T-cell (primary cell): ENCODE data around the gene CYP27C1. TPM values are rescaled to one million over a fixed set of nuclear protein-coding genes. Genes with fewer than 3 reads are reported as not detected.
"Not testable (repeated sequence)": the region's sequence is repeated elsewhere in the genome, so short reads cannot be mapped to it uniquely, and the experiment has no call there.

Source experiments
- ATAC-seq, 4 experiments: fragments of 200-7000 bp in 3 of 4; fragments of 150-1000 bp in 1 of 4; cut with Tn5 transposase; replicated peaks in 1 of 4; 1 replicate in 3 of 4; 2 replicates in 1 of 4; pipeline ENCODE4 v1.10.0; 2021; ENCODE audit warnings: moderate library complexity in 3 of 4, mild to moderate bottlenecking in 2 of 4, moderate number of reproducible peaks in 1 of 4
- CTCF ChIA-PET, 2 donors: fragments of 300-600 bp; sonication (Branson Sonifier 250); formaldehyde crosslinking; loops; one replicate each; lab custom pipeline; 2022; ENCODE audit warnings: antibody characterized with exemption in 2 of 2; lab: Charles Lee
- POLR2A ChIA-PET, 2 donors: fragments of 300-600 bp; sonication (Branson Sonifier 250); formaldehyde crosslinking; loops; one replicate each; lab custom pipeline; 2022; ENCODE audit warnings: antibody characterized with exemption in 2 of 2; lab: Charles Lee
- DNase-seq, 35 experiments: peaks; one replicate each; pipeline versions ENCODE4 v3.0.0 to v3.0.0-alpha.2; 2013 to 2023
- H3K27ac ChIP-seq: one replicate; pipeline ENCODE4 v1.5.1; 2013; ENCODE audit warnings: low read length
- H3K27me3 ChIP-seq, 2 experiments: replicated peaks in 1 of 2; 1 replicate in 1 of 2; 2 replicates in 1 of 2; pipeline versions ENCODE4 v1.6.1 to v1.7.0; 2013; ENCODE audit warnings: low read length in 1 of 2, mixed read lengths in 1 of 2; ENCODE audit not compliant: control insufficient read depth in 2 of 2, insufficient read depth in 2 of 2; ENCODE audit errors: extremely low read depth in 1 of 2
- H3K36me3 ChIP-seq, 2 donors: 1 replicate in 1 of 2; 2 replicates in 1 of 2; pipeline versions ENCODE4 v1.6.1 to v1.7.0; 2013; ENCODE audit warnings: low read length in 1 of 2; ENCODE audit not compliant: control insufficient read depth in 2 of 2, insufficient read depth in 1 of 2; ENCODE audit errors: extremely low read depth in 1 of 2
- H3K4me1 ChIP-seq, 2 experiments: 1 replicate in 1 of 2; 2 replicates in 1 of 2; pipeline versions ENCODE4 v1.6.1 to v1.7.0; 2013; ENCODE audit warnings: low read length in 2 of 2, mixed read lengths in 1 of 2; ENCODE audit not compliant: insufficient read depth in 2 of 2, control insufficient read depth in 1 of 2; ENCODE audit errors: extremely low read depth in 1 of 2
- H3K4me3 ChIP-seq, 2 donors: 1 replicate in 1 of 2; 2 replicates in 1 of 2; pipeline versions ENCODE4 v1.5.1 to v1.7.0; 2013; ENCODE audit warnings: mild to moderate bottlenecking in 2 of 2, low read length in 1 of 2, moderate library complexity in 1 of 2; ENCODE audit not compliant: control insufficient read depth in 1 of 2; ENCODE audit errors: extremely low read depth in 1 of 2
- H3K9me3 ChIP-seq: 2 replicates; pipeline ENCODE4 v1.7.0; 2013
- H3K27ac Mint-ChIP-seq, 2 donors: one replicate each; pipeline ENCODE4 v1.8.0; 2020 to 2021; ENCODE audit warnings: mild to moderate bottlenecking in 2 of 2, mixed read lengths in 2 of 2
- H3K27me3 Mint-ChIP-seq, 2 donors: one replicate each; pipeline ENCODE4 v1.8.0; 2021 to 2022; ENCODE audit warnings: mixed read lengths in 2 of 2
- H3K36me3 Mint-ChIP-seq: one replicate; pipeline ENCODE4 v1.8.0; 2021; ENCODE audit warnings: mixed read lengths
- H3K4me1 Mint-ChIP-seq, 3 donors: one replicate each; pipeline ENCODE4 v1.8.0; 2020 to 2022; ENCODE audit warnings: mixed read lengths in 3 of 3, mild to moderate bottlenecking in 1 of 3
- H3K4me3 Mint-ChIP-seq, 3 donors: one replicate each; pipeline ENCODE4 v1.8.0; 2020 to 2022; ENCODE audit warnings: mild to moderate bottlenecking in 3 of 3, mixed read lengths in 3 of 3, moderate library complexity in 3 of 3
- H3K9me3 Mint-ChIP-seq, 3 donors: one replicate each; pipeline ENCODE4 v1.8.0; 2020 to 2022; ENCODE audit warnings: mixed read lengths in 3 of 3
- WGBS: methylation state at CpG from one replicate; pipeline ENCODE4 v1.1.5; 2013; ENCODE audit warnings: missing lambda C conversion rate; ENCODE audit not compliant: insufficient coverage; 5-methylcytosine and 5-hydroxymethylcytosine counted together
- total RNA-seq, 35 experiments: library from RNA in 6 of 35; stranded (reverse) in 6 of 35; fragments of 120-200 nt in 1 of 35; gene quantifications; one replicate each; pipeline versions ENCODE4 v1.2.1 to v1.2.4 and lab custom pipeline; 2013 to 2026

Gene CYP27C1
- total RNA-seq, 5 donors from 2014 or later (not counting 1 experiment from before 2014, with no cell fraction given) = 0.16 TPM; not detected in 4

- Mint-ChIP-seq H3K27ac (no peak overlapping the region), H3K4me3 (no peak overlapping the region), H3K9me3 (no peaks in the 10 kb centered on the region), H3K27me3 (peaks cover 0 to 1% of the 10 kb centered on the region in 2 donors), H3K4me1 (no peaks in the 10 kb centered on the region), H3K36me3 (no peaks in the 10 kb centered on the region)
- ChIA-PET POLR2A (no interaction called here), CTCF (no interaction called here)
- Histone ChIP-seq H3K27ac (no peak overlapping the region), H3K27me3 (peaks cover 0 to 18% of the 10 kb centered on the region in 2 experiments), H3K36me3 (no peaks in the 10 kb centered on the region), H3K9me3 (no peaks in the 10 kb centered on the region), H3K4me3 (no peak overlapping the region), H3K4me1 (no peaks in the 10 kb centered on the region)
- DNase-seq = no peak
- ATAC-seq = no peak
- WGBS = 78% methylated on average over 8 of the region's 11 CpGs
Measured at GRCh38 chr2:127164761-127165538, 55.1 kb downstream of the CYP27C1 start.

GRCh38 chr2:127163921-127164320 lies 56.2 kb downstream of the CYP27C1 start:
- DNase-seq (no peak), ATAC-seq (no peak)
- H3K9me3 ChIP-seq = no peaks in the 10 kb centered on the region
- no peaks in the 10 kb centered on the region for H3K36me3 ChIP-seq
- Mint-ChIP-seq H3K27me3 (peaks cover 0 to 1% of the 10 kb centered on the region in 2 donors), H3K9me3 (no peaks in the 10 kb centered on the region), H3K4me3 (no peak overlapping the region), H3K4me1 (no peaks in the 10 kb centered on the region), H3K36me3 (no peaks in the 10 kb centered on the region), H3K27ac (no peak overlapping the region)
- H3K27me3 ChIP-seq = peaks cover 0 to 18% of the 10 kb centered on the region in 2 experiments
- ChIA-PET POLR2A (no interaction called here), CTCF (no interaction called here)
- H3K27ac ChIP-seq = no peak overlapping the region
- no peaks in the 10 kb centered on the region for H3K4me1 ChIP-seq
- no CpG with 5 or more reads among the region's 3 CpGs for WGBS
- no peak overlapping the region for H3K4me3 ChIP-seq

- H3K4me3 Mint-ChIP-seq, H3K4me3 ChIP-seq, ATAC-seq, H3K9me3 Mint-ChIP-seq, H3K4me1 Mint-ChIP-seq, H3K4me1 ChIP-seq, POLR2A ChIA-PET, H3K27me3 Mint-ChIP-seq, H3K36me3 Mint-ChIP-seq, H3K9me3 ChIP-seq, H3K27ac Mint-ChIP-seq, DNase-seq, H3K36me3 ChIP-seq, H3K27ac ChIP-seq: not testable (repeated sequence)
- H3K27me3 ChIP-seq = peaks cover 0 to 22% of the 10 kb centered on the region in 2 experiments
- 73% methylated on average over 2 of the region's 7 CpGs for WGBS
- CTCF ChIA-PET = interaction anchor here in 1 of 2 donors (0.9 kb wide), 1 partner anchor 111 kb away, joined by 3 read pairs; no protein-coding TSS in a partner anchor
Measured at GRCh38 chr2:127163090-127163406, 57.1 kb downstream of the CYP27C1 start.

GRCh38 chr2:127162261-127163089 lies 57.6 kb downstream of the CYP27C1 start:
- Histone ChIP-seq H3K4me1 (no peaks in the 10 kb centered on the region), H3K27me3 (peaks cover 0 to 27% of the 10 kb centered on the region in 2 experiments), H3K9me3 (no peaks in the 10 kb centered on the region), H3K27ac (no peak overlapping the region), H3K36me3 (no peaks in the 10 kb centered on the region), H3K4me3 (no peak overlapping the region)
- Mint-ChIP-seq H3K27ac (no peak overlapping the region), H3K27me3 (peaks cover 0 to 1% of the 10 kb centered on the region in 2 donors), H3K4me3 (no peak overlapping the region), H3K36me3 (no peaks in the 10 kb centered on the region), H3K4me1 (no peaks in the 10 kb centered on the region), H3K9me3 (no peaks in the 10 kb centered on the region)
- WGBS = 77% methylated on average over 7 of the region's 7 CpGs
- ATAC-seq (no peak), DNase-seq (no peak)
- ChIA-PET POLR2A (no interaction called here), CTCF (interaction anchor here (0.9 kb wide), 2 partner anchors 94 to 110 kb away, joined by 3 read pairs; no protein-coding TSS in a partner anchor)

- H3K9me3 Mint-ChIP-seq = no peaks in the 10 kb centered on the region
- ATAC-seq = no peak
- no peaks in the 10 kb centered on the region for H3K4me1 Mint-ChIP-seq
- Histone ChIP-seq H3K27me3 (peaks cover 0 to 28% of the 10 kb centered on the region in 2 experiments), H3K27ac (no peak overlapping the region), H3K4me3 (no peak overlapping the region), H3K9me3 (no peaks in the 10 kb centered on the region), H3K4me1 (no peaks in the 10 kb centered on the region), H3K36me3 (no peaks in the 10 kb centered on the region)
- H3K27me3 Mint-ChIP-seq = peaks cover 0 to 1% of the 10 kb centered on the region in 2 donors
- H3K4me3 Mint-ChIP-seq = no peak overlapping the region
- 81% methylated on average over 7 of the region's 12 CpGs for WGBS
- ChIA-PET POLR2A (no interaction called here), CTCF (interaction anchor here in 1 of 2 donors (0.9 kb wide), 1 partner anchor 93 kb away, joined by 3 read pairs; no protein-coding TSS in a partner anchor)
- H3K27ac Mint-ChIP-seq = no peak overlapping the region
- no peak for DNase-seq
- H3K36me3 Mint-ChIP-seq = no peaks in the 10 kb centered on the region
Measured at GRCh38 chr2:127161176-127162136, 58.6 kb downstream of the CYP27C1 start.

- no CpG with 5 or more reads among the region's 3 CpGs for WGBS
- H3K27me3 ChIP-seq = peaks cover 0 to 28% of the 10 kb centered on the region in 2 experiments
- no peak overlapping the region for H3K4me3 ChIP-seq
- no peaks in the 10 kb centered on the region for H3K36me3 ChIP-seq
- Mint-ChIP-seq H3K36me3 (no peaks in the 10 kb centered on the region), H3K27ac (no peak overlapping the region), H3K9me3 (no peaks in the 10 kb centered on the region), H3K4me1 (no peaks in the 10 kb centered on the region), H3K4me3 (no peak overlapping the region), H3K27me3 (peaks cover 0 to 1% of the 10 kb centered on the region in 2 donors)
- no peaks in the 10 kb centered on the region for H3K9me3 ChIP-seq
- no peaks in the 10 kb centered on the region for H3K4me1 ChIP-seq
- H3K27ac ChIP-seq = no peak overlapping the region
- DNase-seq (no peak), ATAC-seq (no peak)
- CTCF ChIA-PET = no interaction called here
- POLR2A ChIA-PET = no interaction called here
Measured at GRCh38 chr2:127160676-127161075, 59.4 kb downstream of the CYP27C1 start.
